ENCODE results near the gene ADAP2. TPM values are rescaled to one million over a fixed set of nuclear protein-coding genes. Genes with fewer than 3 reads are reported as not detected.

Gene ADAP2
- total RNA-seq, 1 experiment from 2014 or later, result 0.76 TPM

GRCh38 chr17:30995347-30995746, 73.6 kb downstream of the ADAP2 start:
- intact Hi-C loops (cut with micrococcal nuclease; ENCODE audit: unreplicated experiment), result no loop called here
- DNase-seq, result peak in 1 of 2 experiments; percentile 48

GRCh38 chr17:30996486-30996885, 74.7 kb downstream of the ADAP2 start:
- Histone ChIP-seq H3K4me2 (no peak overlapping the region), H3K9me2 (ENCODE audit: insufficient read depth) (no peaks in the 10 kb centered on the region), H2AFZ (no peak overlapping the region), H3K79me2 (ENCODE audit: low read depth) (no peaks in the 10 kb centered on the region), H3K4me3 (no peak overlapping the region), H4K20me1 (ENCODE audit: insufficient read depth) (no peaks in the 10 kb centered on the region; the same call in 1 of the 2 replicates), H3K27ac (no peak overlapping the region), H3K4me1 (replicated peaks; ENCODE audit: insufficient read depth) (no peaks in the 10 kb centered on the region), H3K9me3 (ENCODE audit: insufficient read depth, low read depth) (no peaks in the 10 kb centered on the region), H3K27me3 (ENCODE audit: insufficient read depth, low read depth) (no peaks in the 10 kb centered on the region), H3K36me3 (ENCODE audit: low read depth) (peaks cover 15% of the 10 kb centered on the region; the same call in 1 of the 2 replicates), H3F3A (ENCODE audit: insufficient read depth, low read depth) (no peaks in the 10 kb centered on the region)
- no TSS peak for BruUV-seq (replicated peaks)
- intact Hi-C loops (cut with micrococcal nuclease; ENCODE audit: unreplicated experiment), result no loop called here
- CTCF ChIA-PET, result no interaction called here
- no peak for DNase-seq
- POLR2A ChIA-PET (ENCODE audit: unreplicated experiment), result no interaction called here
- TF ChIP-seq EZH2 (IDR thresholded peaks at IDR 0.05; ENCODE audit: low read depth) (no peak), CTCF (conservative IDR thresholded peaks at IDR 0.05) (no peak)

More at GRCh38 chr17:30995347-30995746, 73.6 kb downstream of the ADAP2 start:
- CTCF ChIA-PET, result no interaction called here
- H3K27ac ChIP-seq, result no peak overlapping the region
- peaks cover 15% of the 10 kb centered on the region; the same call in 1 of the 2 replicates for H3K36me3 ChIP-seq (ENCODE audit: low read depth)
- no peaks in the 10 kb centered on the region for H3K4me1 ChIP-seq (replicated peaks; ENCODE audit: insufficient read depth)
- no TSS peak for BruUV-seq (replicated peaks)
- H3K4me3 ChIP-seq, result no peak overlapping the region
- H3F3A ChIP-seq (ENCODE audit: insufficient read depth, low read depth), result no peaks in the 10 kb centered on the region
- H3K4me2 ChIP-seq, result no peak overlapping the region
- H3K9me3 ChIP-seq (ENCODE audit: insufficient read depth, low read depth), result no peaks in the 10 kb centered on the region
- H2AFZ ChIP-seq, result no peak overlapping the region
- POLR2A ChIA-PET (ENCODE audit: unreplicated experiment), result no interaction called here
- no peaks in the 10 kb centered on the region for H3K79me2 ChIP-seq (ENCODE audit: low read depth)
- no peaks in the 10 kb centered on the region; the same call in 1 of the 2 replicates for H4K20me1 ChIP-seq (ENCODE audit: insufficient read depth)
- TF ChIP-seq EZH2 (IDR thresholded peaks at IDR 0.05; ENCODE audit: low read depth) (no peak), CTCF (conservative IDR thresholded peaks at IDR 0.05) (no peak)
- H3K27me3 ChIP-seq (ENCODE audit: insufficient read depth, low read depth), result no peaks in the 10 kb centered on the region
- no peaks in the 10 kb centered on the region for H3K9me2 ChIP-seq (ENCODE audit: insufficient read depth)

- CTCF ChIA-PET, result no interaction called here
- Histone ChIP-seq H3F3A (ENCODE audit: insufficient read depth, low read depth) (no peaks in the 10 kb centered on the region), H3K9me3 (ENCODE audit: insufficient read depth, low read depth) (no peaks in the 10 kb centered on the region), H3K27me3 (ENCODE audit: insufficient read depth, low read depth) (no peaks in the 10 kb centered on the region), H3K9me2 (ENCODE audit: insufficient read depth) (no peaks in the 10 kb centered on the region), H3K27ac (no peak overlapping the region), H3K36me3 (ENCODE audit: low read depth) (peaks cover 15% of the 10 kb centered on the region; the same call in 1 of the 2 replicates), H3K4me2 (no peak overlapping the region), H3K79me2 (ENCODE audit: low read depth) (no peaks in the 10 kb centered on the region), H3K4me1 (replicated peaks; ENCODE audit: insufficient read depth) (no peaks in the 10 kb centered on the region), H3K4me3 (no peak overlapping the region), H4K20me1 (ENCODE audit: insufficient read depth) (no peaks in the 10 kb centered on the region; the same call in 1 of the 2 replicates), H2AFZ (no peak overlapping the region)
- TF ChIP-seq EZH2 (IDR thresholded peaks at IDR 0.05; ENCODE audit: low read depth) (no peak), CTCF (conservative IDR thresholded peaks at IDR 0.05) (no peak)
- no peak for DNase-seq
- intact Hi-C loops (cut with micrococcal nuclease; ENCODE audit: unreplicated experiment), result no loop called here
- POLR2A ChIA-PET (ENCODE audit: unreplicated experiment), result no interaction called here
- BruUV-seq (replicated peaks), result no TSS peak
Measured at GRCh38 chr17:30997270-30997669, 75.5 kb downstream of the ADAP2 start.

All from PC-9 (cell line).